Measurements from ENCODE around the gene GJC3.
A peak's percentile ranks its signal among the peaks of the same experiment; 100 is the strongest.
"Not testable (repeated sequence)": the region's sequence is repeated elsewhere in the genome, so short reads cannot be mapped to it uniquely, and the experiment has no call there.

GJC3 gene

GRCh38 chr7:99929730-99930053 is 272 bp upstream of the GJC3 start:
- DNase-seq (ENCODE audit: low read depth in 2 of 2) = no peak

DNA sequence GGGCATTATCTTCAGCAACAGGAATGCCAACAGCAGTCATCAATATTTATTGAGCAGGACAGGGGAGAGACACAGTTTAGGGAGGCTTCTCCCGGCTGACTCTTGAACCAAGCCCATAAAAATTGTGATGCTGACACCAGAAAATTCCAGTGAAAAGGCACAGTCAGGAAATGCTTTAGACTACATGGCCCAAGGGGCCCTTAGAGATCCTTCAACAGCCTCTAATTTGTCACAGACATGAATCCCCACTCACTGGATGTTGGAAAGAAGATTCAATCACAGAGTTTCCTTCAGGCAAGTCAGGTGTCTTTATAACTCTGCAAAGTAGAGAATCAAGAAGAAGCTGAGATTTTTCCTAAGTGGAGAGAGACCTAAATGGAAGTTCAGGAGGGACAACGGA is 1.2 kb downstream of the GJC3 start:
- no peak for DNase-seq (ENCODE audit: low read depth in 2 of 2)

- DNase-seq (ENCODE audit: low read depth in 2 of 2) = no peak
Measured at GRCh38 chr7:99927536-99927935, 1.9 kb downstream of the GJC3 start.

DNA sequence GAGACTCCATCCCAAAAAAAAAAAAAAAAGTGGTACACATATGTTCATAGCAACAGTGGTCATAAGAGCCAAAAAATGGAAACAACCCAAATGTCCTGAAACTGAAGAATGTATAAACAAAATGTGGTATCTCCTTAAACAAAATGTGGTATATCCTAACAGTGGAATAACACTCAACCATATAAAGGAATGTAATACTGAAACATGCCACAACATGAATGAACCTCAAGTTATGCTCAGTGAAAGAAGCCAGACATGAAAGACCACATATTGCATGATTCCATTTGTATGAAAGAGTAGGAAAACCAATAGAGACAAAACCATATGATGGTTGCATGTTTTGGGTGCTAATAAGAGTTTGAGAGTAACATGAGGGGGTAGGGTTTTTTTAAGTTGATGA is 3.1 kb downstream of the GJC3 start:
- no peak for DNase-seq (ENCODE audit: low read depth in 2 of 2)

GRCh38 chr7:99923200-99923599 is 6.2 kb downstream of the GJC3 start:
- no peak for DNase-seq (ENCODE audit: low read depth in 2 of 2)

DNA sequence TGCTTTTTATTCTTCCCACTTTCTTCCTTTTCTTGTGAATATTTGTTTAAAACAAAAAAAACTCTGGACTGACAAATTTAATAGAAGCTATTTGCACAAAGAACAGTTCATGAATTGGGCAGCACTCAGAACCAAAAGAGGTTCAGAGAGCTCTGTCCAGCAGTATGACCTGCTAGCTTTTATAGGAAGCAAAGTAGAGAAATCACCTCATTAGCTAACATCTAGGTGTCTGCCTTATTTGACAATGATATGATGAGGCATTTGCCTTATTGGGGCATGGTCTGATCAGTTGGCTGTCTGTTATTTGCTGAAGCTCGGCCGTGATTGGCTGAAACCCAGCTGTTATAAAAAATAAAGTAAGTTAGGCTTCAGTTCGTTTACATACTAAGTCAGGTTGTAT is 9.3 kb downstream of the GJC3 start:
- DNase-seq (ENCODE audit: low read depth in 2 of 2) = no peak

DNA sequence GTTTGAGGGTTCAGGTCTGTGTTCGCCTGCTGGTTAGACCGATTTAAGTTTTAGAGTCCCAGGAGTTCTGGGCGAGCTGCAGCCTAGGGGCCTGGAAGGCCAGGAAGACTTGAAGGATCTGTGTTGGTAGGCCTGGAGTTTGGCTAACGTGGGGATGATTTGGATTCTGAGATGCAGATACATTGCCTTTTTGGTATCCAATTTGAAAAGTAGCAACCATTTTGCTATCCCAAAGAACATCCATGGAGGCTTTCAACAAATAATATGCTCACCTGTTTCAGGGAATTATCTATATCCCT is 9.7 kb downstream of the GJC3 start:
- DNase-seq (ENCODE audit: low read depth in 2 of 2) = no peak

DNA sequence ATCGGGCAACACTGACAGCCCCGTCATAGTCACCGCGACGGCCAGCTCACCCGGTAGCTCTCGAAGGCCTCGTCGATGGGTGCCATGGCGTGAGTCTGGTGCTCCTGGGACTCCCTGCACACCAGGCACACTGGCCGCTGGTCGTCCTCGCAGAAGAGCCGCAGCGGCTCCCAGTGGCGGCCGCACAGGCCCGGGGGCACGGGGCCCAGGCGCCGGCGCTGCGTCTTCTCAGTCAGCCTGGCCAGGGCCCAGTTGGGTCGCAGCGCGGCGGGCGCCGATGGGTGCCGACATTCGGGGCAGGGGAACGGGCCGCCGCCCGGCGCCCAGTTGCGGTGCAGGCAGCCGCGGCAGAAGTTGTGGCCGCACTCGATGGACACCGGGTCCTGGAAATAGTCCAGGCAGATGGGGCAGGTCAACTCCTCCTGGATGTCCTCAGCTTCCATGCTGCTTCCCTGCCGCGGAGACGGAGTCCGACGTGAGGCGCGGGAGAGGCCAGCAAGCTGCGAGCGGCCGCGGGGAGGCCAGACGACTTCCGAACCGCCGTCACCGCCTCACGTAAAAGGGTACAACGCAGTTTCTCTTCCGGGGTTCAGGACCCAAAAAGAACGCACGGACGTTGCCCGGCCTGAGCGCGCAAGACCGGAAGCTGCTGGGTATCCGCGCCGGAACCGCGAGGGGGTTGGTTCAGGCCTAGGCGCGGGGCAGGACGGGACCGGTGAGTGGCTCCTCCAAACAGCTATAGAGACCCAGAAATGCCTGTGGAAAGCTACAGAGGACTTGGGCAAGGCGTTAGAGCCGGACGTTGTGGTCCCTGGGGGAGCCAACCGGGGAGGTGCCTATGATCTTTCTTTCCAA is 10.2 kb downstream of the GJC3 start, which contains the start of gene TRIM4:
Gene TRIM4, minus strand, starts transcription at position 572 of the 855 bp plus-strand sequence. Its CDS starts 129 bp downstream, at position 443.
- DNase-seq (ENCODE audit: low read depth in 2 of 2) = peak; percentile 80

- DNase-seq (ENCODE audit: low read depth in 2 of 2) = no peak
Measured at GRCh38 chr7:99910976-99911375, 18.4 kb downstream of the GJC3 start.

- no peak for DNase-seq (ENCODE audit: low read depth in 2 of 2)
Measured at GRCh38 chr7:99901581-99901980, 27.8 kb downstream of the GJC3 start.

DNA sequence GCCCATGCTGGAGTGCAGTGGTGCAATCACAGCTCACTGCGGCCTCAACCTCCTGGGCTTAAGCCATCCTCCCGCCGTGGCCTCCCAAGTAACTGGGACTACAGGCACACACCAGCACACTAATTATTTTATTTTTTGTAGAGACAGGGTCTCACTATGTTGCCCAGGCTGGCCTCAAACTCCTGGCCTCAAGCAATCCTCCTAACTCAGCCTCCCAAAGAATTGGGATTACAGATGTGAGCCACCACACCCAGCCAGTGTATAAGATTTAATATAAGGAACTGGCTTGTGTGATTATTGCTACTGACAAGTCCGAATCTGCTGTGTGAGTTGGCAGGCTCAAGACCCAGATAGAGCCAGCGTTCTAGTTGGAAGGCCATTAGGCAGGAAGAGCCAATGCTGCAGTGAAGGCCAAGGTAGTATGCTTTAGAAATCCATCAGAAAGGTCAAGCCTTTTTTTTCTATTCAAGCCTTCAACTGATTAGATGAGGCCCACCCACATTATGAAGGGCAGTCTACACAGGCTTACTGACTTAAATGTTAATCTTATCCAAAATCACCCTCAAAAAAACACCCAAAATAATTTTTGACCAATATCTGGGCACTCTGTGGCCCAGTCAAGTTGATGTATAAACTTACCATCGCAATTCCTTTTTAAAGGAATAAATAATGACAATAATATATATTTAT is 29.4 kb downstream of the GJC3 start:
- no peak for DNase-seq (ENCODE audit: low read depth in 2 of 2)

GRCh38 chr7:99898836-99899235 is 30.6 kb downstream of the GJC3 start:
- no peak for DNase-seq (ENCODE audit: low read depth in 2 of 2)

GRCh38 chr7:99898023-99898357 is 31.4 kb downstream of the GJC3 start:
- no peak for DNase-seq (ENCODE audit: low read depth in 2 of 2)

DNA sequence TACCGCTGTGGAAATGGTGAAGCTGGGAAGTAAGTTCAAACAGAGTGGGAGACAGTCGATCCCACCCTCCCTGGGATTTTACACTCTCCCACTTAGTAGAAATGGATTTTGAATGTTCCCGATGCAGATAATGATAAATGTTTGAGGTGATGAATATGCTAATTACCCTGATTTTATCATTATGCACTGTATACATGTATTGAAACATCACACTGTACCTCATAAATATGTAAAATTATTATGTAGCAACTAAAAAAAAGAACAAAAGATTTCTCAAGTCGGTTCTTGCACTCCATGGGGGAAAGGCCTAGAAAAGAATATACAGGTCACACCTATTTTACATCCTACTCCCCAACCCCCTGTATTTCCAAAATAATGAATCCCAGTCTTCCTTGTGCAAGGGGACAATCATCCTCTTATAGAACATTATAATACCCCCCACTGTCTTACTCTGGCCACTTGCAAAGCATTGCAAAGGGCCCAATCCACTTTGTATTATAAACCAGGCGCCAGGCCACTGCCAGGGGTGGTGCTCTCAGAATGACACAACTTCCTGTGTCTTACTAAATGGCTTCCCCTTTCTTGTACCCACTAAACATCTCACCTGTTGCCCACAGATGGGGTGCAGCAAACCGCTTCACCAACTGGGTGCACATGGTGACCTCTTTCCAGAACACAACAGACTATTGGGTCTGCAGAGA is 31.9 kb downstream of the GJC3 start:
- DNase-seq (ENCODE audit: low read depth in 2 of 2) = no peak

DNA sequence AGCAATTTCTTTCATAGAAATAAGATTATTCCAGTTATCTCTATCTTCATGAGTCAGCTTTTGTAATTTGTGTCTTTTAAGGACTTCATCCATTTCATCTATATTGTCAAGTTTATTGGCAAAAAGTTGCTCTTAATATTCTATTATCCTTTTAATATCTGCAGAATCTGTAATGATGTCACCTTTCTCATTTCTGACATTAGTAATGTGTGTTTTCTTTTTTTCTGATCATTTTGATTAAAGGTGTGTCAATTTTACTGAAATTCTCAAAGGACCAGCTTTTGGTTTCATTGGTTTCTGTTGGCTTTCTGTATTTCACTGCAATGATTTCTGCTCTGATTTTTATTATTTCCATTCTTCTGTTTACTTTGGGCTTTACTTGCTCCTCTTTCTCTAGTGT is 34.7 kb downstream of the GJC3 start:
- no peak for DNase-seq (ENCODE audit: low read depth in 2 of 2)

DNA sequence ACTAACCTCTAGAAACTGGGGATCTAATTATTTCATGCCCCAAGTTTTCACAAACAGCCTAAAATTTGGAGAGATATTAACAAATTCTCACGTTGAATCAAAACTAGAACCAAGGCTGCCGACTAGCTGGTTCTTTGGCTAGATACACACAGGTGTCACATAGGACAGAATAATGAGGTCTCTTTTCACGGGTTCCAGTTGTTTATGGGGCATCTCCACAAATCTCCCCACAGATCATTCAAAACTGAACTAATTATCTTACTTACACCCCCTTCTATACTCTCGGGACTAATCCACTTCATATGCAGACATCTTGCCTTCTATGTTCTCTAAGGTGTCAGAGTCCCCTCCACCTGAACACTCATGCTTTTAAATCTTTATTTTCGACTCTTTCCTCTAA is 36.1 kb downstream of the GJC3 start:
- DNase-seq (ENCODE audit: low read depth in 2 of 2) = no peak

DNA sequence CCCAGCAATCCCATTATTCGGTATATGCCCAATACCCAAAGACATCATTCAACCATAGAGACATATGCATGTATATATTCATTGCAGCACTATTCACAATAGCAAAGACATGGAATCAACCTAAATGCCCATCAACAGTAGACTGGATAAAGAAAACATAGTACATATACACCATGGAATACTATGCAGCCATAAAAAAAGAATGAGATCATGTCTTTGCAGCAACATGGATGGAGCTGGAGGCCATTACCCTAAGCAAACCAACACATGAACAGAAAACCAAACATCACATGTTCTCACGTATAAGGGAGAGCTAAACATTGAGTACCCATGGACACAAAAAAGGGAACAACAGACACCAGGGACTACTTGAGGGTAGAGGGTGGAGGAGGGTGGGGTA is 39.1 kb downstream of the GJC3 start:
- not testable (repeated sequence) for DNase-seq (ENCODE audit: low read depth in 2 of 2)

GRCh38 chr7:99888366-99888765 is 41.1 kb downstream of the GJC3 start:
- DNase-seq (ENCODE audit: low read depth in 2 of 2) = not testable (repeated sequence)

- DNase-seq (ENCODE audit: low read depth in 2 of 2) = no peak
Measured at GRCh38 chr7:99881370-99881769, 48.0 kb downstream of the GJC3 start.

GRCh38 chr7:99876933-99877332 is 52.5 kb downstream of the GJC3 start, which contains the start of gene OR2AE1:
Gene OR2AE1, minus strand, starts transcription at chr7:99877033. Its CDS starts 0 bp downstream, at chr7:99877033.
- DNase-seq (ENCODE audit: low read depth in 2 of 2) = no peak

DNA sequence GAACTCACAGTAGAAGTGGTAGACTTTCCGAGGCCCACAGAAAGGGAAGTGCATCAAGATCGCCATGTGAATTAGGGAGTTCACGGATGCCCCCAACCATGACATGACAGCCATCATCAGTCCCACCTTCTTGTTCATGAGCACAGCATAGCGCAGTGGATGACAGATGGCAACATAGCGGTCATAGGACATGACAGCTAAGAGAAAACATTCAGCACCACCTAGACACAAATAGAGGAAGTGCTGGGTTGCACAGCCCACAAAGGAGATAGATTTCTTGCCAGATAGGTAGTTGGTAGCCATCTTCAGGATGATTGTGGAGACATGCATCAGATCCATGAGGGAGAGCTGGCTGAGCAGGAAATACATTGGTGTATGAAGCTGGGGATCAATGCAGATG is 52.9 kb downstream of the GJC3 start:
- DNase-seq (ENCODE audit: low read depth in 2 of 2) = no peak
